SK-N-DZ (cell line): ENCODE data around the gene TAB2. TPM values are rescaled to one million over a fixed set of nuclear protein-coding genes. Genes with fewer than 3 reads are reported as not detected.

Experiments
- DNase-seq: peaks from one replicate; pipeline ENCODE4 v3.0.0-alpha.2; 2015; ENCODE audit warnings: low spot score
- polyA plus RNA-seq, 2 experiments: library from polyadenylated mRNA; depleted of rRNA; stranded (reverse); fragments of >200 nt; gene quantifications; 2 replicates each; pipeline ENCODE4 v1.2.3, GENCODE V29; 2014

Gene TAB2, protein sequence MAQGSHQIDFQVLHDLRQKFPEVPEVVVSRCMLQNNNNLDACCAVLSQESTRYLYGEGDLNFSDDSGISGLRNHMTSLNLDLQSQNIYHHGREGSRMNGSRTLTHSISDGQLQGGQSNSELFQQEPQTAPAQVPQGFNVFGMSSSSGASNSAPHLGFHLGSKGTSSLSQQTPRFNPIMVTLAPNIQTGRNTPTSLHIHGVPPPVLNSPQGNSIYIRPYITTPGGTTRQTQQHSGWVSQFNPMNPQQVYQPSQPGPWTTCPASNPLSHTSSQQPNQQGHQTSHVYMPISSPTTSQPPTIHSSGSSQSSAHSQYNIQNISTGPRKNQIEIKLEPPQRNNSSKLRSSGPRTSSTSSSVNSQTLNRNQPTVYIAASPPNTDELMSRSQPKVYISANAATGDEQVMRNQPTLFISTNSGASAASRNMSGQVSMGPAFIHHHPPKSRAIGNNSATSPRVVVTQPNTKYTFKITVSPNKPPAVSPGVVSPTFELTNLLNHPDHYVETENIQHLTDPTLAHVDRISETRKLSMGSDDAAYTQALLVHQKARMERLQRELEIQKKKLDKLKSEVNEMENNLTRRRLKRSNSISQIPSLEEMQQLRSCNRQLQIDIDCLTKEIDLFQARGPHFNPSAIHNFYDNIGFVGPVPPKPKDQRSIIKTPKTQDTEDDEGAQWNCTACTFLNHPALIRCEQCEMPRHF
- 19.3 and 22.9 TPM in 2 replicates for polyA plus RNA-seq (2014; cell fraction: cytosol; rRNA removed)
- 10.7 and 16.1 TPM in 2 replicates for polyA plus RNA-seq (2014; cell fraction: nucleus; rRNA removed)

DNA sequence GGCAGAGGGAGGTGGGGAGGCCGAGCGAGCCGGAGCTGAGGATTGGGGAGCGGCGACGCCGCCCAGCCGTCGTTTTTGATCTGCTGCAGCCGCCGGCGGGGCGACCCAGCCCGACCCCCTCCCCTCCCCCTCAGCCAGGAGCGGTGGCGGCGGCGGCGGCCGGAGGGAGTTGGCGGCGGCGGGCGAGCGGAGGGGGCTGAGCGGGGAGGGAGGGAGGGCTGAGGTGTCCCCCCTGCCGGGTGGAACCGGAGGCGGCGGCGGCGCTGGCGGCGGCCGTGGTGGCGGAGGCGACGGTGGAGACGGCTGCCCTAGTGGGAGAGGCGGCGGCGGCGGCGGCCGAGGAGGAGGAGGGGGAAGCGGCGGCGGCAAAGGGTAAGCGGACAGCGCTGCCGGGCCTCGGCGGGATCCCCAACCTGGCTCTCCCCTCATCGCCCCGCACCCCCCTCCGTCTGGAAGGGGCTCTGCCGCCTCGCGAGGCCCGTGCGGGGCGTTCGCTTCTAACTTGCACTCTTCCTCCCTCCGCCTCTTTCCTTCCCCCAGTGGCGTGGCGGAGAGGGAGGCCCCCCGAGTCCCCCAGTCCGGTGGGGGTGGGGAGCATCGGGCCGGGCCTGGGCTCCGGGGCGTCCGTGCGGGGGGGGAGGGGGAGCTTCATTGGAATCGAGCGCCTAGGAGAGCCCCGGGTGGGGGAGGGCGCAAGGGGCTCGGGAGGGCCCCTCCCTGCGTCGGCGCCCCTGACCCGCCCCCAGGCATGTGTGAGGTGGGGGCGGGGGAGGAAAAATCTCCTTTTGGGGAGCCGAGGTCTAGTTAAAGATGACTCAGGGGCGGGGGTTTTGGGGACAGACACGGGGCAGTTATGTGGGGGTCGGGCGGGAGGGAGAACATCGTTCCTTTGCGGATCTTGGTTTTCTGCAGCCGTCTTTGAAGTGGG is at the start of gene TAB2:
TAB2 (plus strand) TSS at position 69 of the 928 bp plus-strand sequence. CDS start 52,286 bp downstream, outside the sequence.
- DNase-seq = peak; percentile 23

DNA sequence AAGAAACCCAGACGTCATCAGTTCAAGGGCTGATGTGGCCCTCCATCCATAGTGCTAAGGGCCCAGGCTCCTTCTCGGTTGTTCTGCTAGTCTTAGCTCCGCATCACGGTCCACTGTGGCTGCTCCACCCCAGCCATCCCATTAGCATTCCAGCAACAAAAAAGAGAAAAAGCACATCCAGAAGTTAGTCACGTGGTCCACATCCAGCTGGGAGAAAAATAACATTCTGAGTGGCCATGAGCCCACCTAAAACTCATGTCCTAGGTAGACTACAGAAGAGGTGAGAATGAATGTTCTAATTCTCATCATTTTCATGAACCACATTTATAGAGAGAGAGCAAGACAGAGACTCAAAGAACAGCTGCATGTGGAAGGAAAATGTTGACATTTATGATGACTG is 49.4 kb upstream of the TAB2 start:
- DNase-seq = no peak

DNA sequence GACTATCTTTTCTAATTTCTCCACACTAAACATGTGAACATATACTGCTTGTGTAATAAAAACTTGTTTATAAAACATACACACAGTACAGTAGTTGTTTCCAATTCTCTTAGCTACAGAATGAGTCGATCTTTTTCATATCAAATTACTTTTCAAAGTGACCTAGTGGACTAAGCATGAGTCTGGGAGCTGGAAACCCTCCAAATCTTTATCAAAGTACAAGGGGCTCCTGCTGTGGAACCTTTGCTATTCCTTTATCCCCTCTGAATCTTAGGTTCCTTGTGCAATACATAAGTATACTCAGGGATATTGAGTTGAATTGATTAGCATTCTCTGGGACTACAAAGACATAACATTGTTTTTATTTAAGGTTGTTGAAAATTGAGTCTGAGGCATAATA is 48.7 kb upstream of the TAB2 start:
- no peak for DNase-seq

DNA sequence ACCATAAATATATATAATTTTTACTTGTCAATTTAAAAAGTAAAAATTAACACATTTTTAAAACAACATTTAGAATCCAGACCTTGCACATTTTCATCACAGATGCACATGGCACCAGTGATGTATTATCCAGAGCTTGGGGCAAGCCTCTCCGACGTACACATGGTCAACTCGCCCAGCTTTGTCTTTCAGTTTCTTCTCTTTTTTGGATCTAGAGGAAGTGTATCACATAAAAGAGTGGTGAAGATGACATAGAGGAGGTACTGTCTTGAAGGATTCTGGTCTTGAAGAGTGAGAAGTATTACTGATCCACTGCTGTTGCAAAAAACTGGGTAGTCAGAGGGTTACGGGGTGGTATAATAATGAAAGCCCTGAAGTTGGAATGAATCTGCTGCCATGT is 46.9 kb upstream of the TAB2 start:
- DNase-seq = no peak

DNA sequence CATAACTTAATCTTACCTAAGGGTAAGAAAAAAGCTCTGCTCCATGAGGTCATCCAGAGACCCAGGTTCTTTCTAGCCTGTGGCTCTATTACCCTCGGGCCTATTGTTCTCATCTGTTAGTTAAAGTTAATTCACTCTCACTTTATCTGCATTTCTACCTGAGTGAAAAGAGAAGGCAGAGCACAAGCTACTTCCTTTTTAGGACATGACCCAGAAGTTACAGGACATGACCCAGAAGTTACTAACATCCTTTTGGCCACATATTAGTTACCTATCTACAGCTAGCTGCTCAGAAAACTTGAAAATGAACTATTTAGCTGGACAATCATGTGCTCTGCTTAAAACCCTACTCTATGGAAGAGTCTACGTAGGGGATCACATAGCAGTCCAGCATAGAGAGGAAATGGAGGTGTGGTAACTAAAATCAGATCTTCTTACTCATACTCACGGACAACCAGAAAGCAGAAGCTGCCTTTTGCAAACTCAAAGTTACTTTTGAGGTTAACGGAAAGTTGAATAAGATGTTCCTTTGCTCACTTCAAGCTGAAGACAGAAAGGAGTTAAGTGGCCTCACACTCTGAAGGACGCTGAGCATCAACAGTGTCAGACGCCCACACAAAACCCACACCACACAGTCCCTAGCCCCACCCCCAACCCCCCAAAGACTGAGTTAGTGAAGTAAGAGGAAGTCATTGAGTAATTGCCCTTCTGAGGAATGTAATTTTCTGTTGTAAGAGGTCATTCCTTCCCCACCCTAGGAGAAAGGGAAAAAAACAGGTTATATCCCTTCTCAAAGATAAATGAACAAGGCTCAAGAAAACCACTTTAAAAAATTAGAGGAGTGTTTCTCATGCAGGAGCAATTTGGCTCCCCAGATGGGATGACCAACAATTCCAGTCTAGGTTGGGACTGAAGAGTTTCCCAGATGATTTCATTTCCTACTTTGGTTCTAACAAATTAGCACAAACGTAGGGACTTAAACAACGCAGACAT is 45.9 kb upstream of the TAB2 start:
- no peak for DNase-seq

DNA sequence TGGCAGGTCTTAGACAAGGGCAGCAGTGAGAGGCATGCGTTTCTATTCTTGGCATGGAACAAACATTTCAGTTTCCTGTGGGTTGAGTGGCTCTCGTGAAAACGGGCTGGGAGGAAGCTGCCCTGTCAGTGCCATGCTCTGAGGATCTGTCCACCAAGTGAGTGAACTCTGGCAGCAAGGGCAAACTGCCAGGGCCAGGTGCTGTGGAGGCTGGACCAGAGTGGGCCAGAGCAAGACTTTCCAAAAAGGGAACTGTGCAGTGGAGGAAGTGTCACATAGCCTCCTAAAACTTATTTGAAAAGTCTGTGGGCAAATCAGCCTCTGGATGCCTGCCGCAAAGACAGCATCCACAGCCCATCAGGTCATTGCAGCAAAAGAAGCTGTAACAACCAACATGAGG is 44.2 kb upstream of the TAB2 start:
- no peak for DNase-seq

DNA sequence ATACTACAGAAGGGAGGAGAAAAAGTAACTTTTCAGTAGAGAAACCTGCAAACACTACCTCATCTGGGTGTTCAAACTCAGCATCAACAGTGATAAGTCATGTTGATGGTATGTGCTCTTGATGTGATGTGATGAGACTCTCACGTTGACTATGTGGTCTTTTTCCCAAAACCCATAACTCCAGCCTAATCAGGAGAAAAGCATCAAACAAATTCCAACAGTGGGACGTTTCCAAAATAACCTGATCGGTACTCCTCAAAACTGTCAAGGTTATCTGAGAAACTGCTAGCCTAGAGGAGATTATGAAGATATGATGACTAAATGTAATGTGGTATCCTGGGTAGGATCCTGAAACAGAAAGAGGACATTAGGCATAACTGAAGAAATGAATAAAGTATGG is 41.9 kb upstream of the TAB2 start:
- no peak for DNase-seq

DNA sequence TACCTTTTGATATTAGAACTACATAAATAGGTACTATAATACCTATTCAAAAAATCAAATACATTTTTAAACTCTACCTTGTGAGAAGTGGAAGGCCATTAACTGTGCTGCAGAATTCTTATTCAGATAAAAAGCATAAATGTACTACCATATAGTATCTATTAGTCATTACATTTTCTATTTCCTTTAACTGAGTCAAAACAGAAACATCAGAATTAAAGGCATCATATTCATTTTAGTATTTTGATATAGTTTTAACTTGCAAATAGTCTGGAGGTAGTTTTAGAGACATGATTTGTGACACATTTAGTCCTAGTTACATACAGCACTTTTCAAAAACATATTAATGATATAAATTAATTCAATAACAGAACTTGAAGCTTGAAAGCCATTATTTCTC is 39.9 kb upstream of the TAB2 start:
- no peak for DNase-seq

DNA sequence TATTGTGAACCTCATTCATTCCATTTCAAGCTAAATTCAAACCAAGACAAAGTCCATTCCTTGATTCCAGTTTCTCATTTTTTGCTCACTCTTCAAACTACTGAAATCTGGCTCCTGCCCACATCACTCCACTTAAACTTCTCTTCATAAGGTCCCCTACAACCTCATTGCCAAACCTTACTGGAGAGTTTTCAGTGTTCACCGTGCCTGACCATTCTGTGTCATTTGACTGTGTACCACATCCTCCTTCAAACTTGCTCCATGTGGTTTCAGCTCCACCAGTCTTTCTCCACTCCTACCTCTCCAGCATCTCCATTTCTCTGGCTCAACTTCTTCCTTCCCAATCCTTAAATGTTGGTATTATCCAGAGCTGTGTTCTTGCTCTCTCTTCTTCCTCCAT is 38.5 kb upstream of the TAB2 start:
- no peak for DNase-seq

DNA sequence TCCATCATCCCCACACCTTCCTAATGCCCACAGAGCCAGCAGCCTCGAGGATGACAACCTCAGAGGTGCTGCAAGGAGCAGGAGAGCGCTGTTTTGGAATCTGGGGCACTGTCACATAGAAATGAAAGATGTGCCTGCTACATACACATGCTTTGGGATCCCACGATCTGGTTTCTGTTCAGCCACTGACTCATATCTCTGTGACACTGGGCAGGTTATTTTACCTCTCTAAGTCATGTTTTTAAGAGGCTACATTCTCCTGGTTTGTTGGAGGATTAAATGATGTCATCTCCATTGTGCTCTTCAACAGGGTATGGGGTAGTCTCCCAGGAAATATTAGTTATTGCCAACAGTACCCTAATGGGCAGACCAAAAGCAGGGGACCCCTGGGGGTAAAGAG is 32.6 kb upstream of the TAB2 start:
- DNase-seq = no peak

DNA sequence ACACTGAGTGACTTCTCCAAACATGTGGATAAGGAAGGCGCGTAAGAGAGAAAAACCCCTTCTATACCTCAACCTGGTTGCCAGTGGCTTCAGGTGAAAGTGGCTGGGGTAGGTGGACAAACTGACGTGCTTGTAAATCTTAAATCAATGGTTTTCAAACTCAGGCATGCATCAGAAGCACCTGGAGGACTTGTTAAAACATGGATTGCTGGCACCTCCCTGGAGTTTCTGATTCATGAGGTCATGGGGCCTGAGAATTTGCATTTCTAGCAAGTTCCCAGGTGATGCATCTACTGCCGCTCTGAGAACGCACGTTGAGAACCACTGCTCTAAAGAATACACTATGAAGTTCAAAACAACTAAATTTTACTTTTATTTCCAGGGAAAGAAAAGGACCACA is 31.9 kb upstream of the TAB2 start:
- DNase-seq = no peak

DNA sequence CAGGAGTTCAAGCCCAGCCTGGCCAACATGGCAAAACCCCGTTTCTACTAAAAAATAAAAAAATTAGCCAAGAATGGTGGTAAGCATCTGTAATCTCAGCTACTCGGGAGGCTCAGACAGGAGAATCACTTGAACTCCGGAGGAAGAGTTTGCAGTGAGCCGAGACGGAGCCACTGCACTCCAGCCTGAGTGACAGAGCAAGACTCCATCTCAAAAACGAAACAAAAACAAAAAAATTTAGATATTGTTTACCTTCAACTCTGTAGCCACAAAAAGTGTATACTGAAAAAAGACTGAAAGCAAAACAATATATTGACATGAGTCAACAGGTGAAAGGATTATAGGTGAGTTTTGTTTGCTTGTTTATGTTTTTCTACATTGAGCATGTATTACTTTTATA is 30.6 kb upstream of the TAB2 start:
- no peak for DNase-seq

DNA sequence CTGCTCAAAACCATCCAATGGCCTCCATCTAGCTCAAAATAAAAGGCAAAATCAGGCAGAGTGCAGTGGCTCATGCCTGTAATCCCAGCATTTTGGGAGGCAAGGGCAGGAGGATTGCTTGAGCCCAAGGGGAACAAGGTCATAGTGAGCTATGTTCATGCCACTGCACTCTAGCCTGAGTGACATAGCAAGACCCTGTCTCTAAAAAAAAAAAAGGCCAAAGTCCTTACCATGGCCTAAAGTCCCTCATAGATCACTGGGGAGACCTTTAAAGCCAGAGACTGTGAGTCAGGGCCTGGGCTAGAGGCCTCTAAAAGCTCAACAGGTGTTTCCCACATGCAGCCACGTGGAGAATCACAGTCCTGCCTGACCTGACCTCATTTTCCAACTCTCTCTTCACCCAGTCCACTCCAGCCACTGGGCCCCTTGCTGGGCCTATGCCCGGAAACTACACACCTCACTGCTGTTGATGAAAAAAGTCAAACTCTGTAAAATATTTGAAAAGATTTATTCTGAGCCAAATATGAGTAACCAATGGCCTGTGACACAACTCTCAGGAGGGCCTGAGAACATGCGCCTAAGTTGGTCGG is 28.2 kb upstream of the TAB2 start:
- no peak for DNase-seq

DNA sequence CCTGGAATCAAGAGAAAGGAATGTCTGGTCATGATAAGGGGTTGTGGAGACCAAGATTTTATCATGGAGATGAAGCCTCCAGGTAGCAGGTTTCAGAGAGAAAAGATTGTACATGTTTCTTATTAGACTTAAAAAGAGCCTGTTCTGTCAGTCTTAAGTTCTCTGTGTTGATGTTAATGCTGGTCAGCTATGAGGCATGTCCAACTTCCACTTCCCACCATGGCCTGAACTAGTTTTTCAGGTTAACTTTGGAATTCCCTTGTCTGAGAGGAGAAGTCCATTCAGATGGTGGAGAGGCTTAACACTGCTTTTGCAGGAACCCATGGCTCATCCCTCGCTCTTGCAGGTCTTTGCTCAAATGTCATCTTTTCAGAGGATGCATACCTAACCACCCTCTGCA is 27.5 kb upstream of the TAB2 start:
- no peak for DNase-seq

DNA sequence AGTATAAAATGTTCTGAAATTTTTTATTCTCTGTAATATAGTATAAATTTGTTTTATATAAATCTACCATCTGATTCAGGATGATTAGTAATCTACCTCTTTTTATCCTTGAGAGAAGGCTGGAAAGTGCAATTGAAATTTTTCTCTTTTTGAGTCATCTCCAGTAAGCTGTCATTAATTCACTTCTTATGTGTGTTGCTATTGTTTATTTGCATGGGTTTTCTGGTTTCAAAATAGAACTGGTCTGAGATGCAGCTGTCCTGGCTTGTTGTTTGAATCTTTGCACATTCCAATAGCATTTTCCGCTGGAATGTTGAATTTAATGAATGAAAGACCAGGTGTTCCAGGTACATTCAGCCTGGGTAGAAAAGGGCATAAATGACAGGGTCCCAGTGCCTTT is 24.3 kb upstream of the TAB2 start:
- DNase-seq = no peak

DNA sequence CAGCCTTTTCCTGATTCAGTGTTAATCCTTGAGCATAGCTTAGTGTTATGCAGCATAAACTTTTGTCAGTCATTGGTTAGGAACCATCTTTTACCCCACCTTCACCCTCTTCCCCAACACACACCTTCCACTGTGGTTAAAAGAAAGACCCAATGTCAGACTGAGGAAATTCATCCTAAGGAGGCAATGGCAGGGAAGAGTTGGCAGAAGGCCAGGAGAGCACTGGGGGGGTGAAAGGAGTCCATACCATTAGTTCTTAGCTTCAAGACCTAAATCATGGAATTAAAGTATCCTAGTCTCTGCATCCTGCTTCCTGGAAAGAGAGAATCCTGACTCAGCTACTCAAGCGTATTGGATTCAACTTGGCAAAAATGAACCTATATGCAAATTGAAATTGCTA is 16.9 kb upstream of the TAB2 start:
- no peak for DNase-seq

DNA sequence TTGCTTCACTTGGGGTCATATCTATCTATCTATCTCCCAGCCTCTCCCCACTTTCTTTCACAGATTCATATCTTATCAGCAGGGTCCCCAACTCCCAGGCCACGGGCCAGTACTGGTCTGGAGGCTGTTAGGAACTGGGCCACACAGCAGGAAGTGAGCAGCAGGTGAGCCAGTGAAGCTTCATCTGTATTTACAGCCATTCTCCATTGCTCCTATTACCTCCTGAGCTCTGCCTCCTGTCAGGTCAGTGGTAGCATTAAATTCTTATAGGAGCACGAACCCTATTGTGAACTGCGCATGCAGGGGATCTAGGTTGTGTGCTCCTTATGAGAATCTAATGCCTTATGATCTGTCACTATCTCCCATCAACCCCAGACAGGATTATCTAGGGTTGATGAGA is 14.8 kb upstream of the TAB2 start:
- no peak for DNase-seq

DNA sequence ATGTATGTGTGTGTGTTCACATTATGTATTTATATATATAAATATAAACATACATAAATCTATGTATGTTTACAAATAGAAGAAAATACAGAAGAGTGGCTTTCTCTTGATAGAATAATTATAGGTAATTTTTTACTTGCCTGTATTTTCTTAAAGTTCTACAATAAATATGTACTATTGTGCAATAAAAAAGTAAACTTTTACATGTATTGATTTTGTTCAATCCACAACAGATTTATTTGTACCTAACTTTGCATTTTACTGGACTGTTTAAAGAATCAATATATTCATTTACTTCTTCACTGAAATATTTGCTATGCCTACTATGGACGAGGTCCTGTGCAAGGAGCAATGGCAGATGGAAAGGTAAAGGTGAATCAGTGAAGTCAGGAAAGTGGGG is 14.0 kb upstream of the TAB2 start:
- DNase-seq = no peak

DNA sequence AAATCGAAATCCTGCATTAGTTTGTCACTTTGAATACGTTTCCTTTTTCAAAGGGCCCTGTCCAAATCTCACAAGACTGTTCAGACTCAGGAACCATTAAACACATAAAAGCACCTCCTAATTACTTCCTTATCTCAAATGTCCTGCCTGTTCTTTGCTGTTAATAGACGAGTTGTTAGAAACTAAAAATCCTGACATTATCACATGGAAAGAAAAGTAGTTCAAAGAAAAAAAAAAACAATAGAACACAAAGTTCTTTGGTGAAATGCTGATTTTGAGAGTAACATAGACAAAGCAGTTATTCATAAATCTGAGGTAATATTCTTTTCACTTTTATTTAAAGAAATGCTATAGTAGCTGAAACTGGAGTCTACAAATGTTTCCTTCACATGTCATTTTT is 12.1 kb upstream of the TAB2 start:
- DNase-seq = no peak

DNA sequence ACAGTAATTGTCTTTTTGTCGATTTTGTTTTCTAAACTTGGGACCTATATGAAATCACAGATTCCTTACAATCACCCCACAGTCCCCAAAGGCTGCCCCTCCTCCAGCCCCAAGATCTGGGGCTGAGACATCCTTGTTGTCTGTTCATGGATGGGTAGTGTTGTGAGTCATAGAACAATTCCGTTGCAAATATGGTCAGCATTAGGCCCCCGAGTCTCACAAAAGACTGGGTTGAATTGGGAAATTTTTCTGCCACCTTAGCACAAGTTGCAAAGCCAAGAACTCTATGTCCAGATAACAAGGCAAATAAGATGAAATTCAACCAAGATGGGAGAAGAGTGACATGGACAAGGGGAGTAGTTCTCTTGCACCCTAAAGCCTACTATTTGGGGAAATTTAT is 10.5 kb upstream of the TAB2 start:
- DNase-seq = no peak
